ENCODE measurements around the gene ATRN.

DNA sequence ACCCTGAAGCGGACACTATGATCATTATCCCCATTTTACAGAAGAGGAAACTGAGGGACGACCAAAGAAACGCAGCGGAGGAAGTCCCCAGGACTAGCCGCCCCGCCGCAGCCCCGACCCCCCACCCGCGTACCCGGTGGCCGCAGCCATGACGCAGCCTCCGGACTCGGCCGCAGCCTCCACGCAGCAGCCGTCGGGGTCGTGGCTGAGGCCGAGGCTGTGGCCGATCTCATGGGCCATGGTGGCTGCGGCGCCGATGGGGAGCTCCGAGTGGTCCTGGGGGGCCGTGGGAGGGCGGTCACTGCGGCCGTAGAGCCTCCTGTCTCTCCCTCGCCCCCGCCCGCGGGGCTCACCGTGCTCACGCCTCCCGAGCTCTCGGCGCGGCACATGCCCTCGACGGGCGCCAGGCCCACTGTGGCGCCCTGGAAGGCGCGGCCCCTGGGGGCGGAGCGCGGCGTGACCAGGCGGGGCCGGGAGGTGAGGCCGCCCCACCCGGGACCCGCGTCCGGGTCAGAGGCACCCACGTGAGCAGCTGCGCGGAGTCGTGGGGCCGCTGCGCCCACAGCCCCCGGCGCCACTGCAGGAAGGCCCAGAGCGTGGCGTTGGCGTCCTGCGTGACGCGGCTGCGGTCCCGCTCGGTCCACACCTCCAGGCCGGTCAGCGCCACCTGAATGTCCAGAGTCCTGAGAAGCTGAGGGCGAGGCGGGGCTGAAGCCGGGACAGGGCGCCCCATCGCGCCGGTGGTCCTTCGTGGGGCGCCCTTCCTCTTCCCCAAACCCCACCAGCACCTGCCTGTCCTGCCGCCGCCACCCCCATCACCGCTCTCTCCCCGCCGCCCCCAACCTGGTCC lies 202.6 kb downstream of the ATRN start:
- no peak for TF ChIP-seq POLR2AphosphoS5 (IDR thresholded peaks at IDR 0.05)
- TF ChIP-seq, protein P1, sequence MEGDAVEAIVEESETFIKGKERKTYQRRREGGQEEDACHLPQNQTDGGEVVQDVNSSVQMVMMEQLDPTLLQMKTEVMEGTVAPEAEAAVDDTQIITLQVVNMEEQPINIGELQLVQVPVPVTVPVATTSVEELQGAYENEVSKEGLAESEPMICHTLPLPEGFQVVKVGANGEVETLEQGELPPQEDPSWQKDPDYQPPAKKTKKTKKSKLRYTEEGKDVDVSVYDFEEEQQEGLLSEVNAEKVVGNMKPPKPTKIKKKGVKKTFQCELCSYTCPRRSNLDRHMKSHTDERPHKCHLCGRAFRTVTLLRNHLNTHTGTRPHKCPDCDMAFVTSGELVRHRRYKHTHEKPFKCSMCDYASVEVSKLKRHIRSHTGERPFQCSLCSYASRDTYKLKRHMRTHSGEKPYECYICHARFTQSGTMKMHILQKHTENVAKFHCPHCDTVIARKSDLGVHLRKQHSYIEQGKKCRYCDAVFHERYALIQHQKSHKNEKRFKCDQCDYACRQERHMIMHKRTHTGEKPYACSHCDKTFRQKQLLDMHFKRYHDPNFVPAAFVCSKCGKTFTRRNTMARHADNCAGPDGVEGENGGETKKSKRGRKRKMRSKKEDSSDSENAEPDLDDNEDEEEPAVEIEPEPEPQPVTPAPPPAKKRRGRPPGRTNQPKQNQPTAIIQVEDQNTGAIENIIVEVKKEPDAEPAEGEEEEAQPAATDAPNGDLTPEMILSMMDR (IDR thresholded peaks at IDR 0.05), result no peak
- TF ChIP-seq EP300 (IDR thresholded peaks at IDR 0.05), result no peak
- TF ChIP-seq POLR2A (IDR thresholded peaks at IDR 0.05), result no peak

Measured in sigmoid colon (tissue), 4 donors.